ENCODE data around the gene ARAP1. TPM values are rescaled to one million over a fixed set of nuclear protein-coding genes. Genes with fewer than 3 reads are reported as not detected.
A peak's percentile ranks its signal among the peaks of the same experiment; 100 is the strongest.

The ARAP1 gene
- total RNA-seq, 1 experiment from 2014 or later, result 73.6 TPM

GRCh38 chr11:72781063-72781312 lies 28.8 kb upstream of the ARAP1 start:
- ChIA-PET POLR2A (no interaction called here), CTCF (interaction anchor here (0.6 kb wide), 2 partner anchors 148 to 979 kb away, joined by 9 to 16 read pairs; no protein-coding TSS in a partner anchor)
- Histone ChIP-seq H3K4me1 (ENCODE audit: control insufficient read depth, insufficient read depth, low read length) (peaks cover 12% of the 10 kb centered on the region; the same call in 1 of the 2 replicates), H3K9me3 (ENCODE audit: control insufficient read depth, insufficient read depth, low read depth, low read length) (no peaks in the 10 kb centered on the region), H3K4me3 (ENCODE audit: low read depth in 2 of 2, low read length in 2 of 2) (peak overlapping the region; percentile 38 to 46), H3K36me3 (ENCODE audit: control insufficient read depth, insufficient read depth, low read length) (no peaks in the 10 kb centered on the region; the same call in 1 of the 2 replicates), H3K27me3 (ENCODE audit: control insufficient read depth, insufficient read depth, low read length) (no peaks in the 10 kb centered on the region), H3K27ac (ENCODE audit: low read length) (no peak overlapping the region)
- no peak for TF ChIP-seq REST (IDR thresholded peaks at IDR 0.05; ENCODE audit: insufficient read depth in 1 of 2, low read depth in 2 of 2, low read length in 1 of 2)
- no peak for DNase-seq (ENCODE audit: low read depth, low spot score)
- intact Hi-C loops (cut with micrococcal nuclease; ENCODE audit: unreplicated experiment) (no loop called here), in situ Hi-C loops (cut with HindIII; ENCODE audit: low pct_unique_long_range_greater_than_20kb, low sequenced_read_pairs) (no loop called here)
- peak; percentile 23 for ATAC-seq
- BruUV-seq (replicated peaks), result no TSS peak

DNA sequence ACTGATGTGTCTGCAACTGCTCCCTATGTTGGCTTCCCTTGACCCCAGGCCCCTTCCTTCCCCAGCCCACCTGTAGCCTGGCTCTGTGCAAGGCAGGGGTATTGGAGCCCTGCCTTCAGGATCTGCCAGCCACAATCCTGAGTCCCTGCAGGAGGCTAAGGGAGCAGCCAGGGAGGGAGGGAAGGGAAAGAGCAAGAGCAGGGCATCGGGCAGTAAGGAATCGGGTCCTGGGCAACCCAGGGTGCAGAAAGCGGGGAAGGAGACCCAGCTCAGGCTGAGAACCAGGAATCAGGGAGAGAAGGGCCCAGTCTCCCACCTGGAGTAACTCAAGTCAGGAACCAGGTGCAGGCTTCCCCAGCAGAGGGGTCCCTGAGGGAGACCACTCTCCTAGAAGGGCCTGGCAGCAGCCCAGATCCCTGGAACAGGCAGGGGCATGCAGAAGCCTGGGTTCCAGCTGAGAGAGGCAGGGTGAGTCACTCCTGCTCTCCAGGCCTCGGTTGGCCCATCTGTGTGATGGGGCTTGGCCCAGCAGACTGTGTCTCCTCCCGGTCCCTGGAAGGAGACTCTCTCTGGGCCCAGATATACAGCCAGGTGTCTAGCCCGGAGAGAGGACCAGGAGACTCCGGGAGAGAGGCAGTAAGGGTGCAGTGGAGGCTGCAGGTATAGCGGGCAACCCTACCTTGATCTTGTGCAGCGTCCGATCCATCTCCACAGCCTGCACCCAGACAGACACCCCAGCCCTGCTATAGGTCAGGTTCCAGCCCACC lies 28.3 kb upstream of the ARAP1 start:
- intact Hi-C loops (cut with micrococcal nuclease; ENCODE audit: unreplicated experiment), result no loop called here
- BruUV-seq (replicated peaks), result no TSS peak
- CTCF ChIA-PET, result interaction anchor here (0.6 kb wide), 2 partner anchors 148 to 979 kb away, joined by 9 to 16 read pairs; no protein-coding TSS in a partner anchor
- Histone ChIP-seq H3K9me3 (ENCODE audit: control insufficient read depth, insufficient read depth, low read depth, low read length) (no peaks in the 10 kb centered on the region), H3K27ac (ENCODE audit: low read length) (no peak overlapping the region), H3K36me3 (ENCODE audit: control insufficient read depth, insufficient read depth, low read length) (no peaks in the 10 kb centered on the region; the same call in 1 of the 2 replicates), H3K4me3 (ENCODE audit: low read depth in 2 of 2, low read length in 2 of 2) (peak overlapping the region; percentile 38 to 46), H3K4me1 (ENCODE audit: control insufficient read depth, insufficient read depth, low read length) (peaks cover 12% of the 10 kb centered on the region; the same call in 1 of the 2 replicates), H3K27me3 (ENCODE audit: control insufficient read depth, insufficient read depth, low read length) (no peaks in the 10 kb centered on the region)
- no peak for DNase-seq (ENCODE audit: low read depth, low spot score)
- POLR2A ChIA-PET, result no interaction called here
- TF ChIP-seq REST (IDR thresholded peaks at IDR 0.05; ENCODE audit: insufficient read depth in 1 of 2, low read depth in 2 of 2, low read length in 1 of 2) (no peak), TCF7L2 (IDR thresholded peaks at IDR 0.05; ENCODE audit: low read depth, low read length) (no peak), SIN3A (IDR thresholded peaks at IDR 0.05; ENCODE audit: borderline replicate concordance, insufficient read depth, low read depth, low read length) (no peak), POLR2AphosphoS5 (IDR thresholded peaks at IDR 0.05; ENCODE audit: low read depth, low read length) (no peak)
- TF ChIP-seq, protein P1, sequence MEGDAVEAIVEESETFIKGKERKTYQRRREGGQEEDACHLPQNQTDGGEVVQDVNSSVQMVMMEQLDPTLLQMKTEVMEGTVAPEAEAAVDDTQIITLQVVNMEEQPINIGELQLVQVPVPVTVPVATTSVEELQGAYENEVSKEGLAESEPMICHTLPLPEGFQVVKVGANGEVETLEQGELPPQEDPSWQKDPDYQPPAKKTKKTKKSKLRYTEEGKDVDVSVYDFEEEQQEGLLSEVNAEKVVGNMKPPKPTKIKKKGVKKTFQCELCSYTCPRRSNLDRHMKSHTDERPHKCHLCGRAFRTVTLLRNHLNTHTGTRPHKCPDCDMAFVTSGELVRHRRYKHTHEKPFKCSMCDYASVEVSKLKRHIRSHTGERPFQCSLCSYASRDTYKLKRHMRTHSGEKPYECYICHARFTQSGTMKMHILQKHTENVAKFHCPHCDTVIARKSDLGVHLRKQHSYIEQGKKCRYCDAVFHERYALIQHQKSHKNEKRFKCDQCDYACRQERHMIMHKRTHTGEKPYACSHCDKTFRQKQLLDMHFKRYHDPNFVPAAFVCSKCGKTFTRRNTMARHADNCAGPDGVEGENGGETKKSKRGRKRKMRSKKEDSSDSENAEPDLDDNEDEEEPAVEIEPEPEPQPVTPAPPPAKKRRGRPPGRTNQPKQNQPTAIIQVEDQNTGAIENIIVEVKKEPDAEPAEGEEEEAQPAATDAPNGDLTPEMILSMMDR (IDR thresholded peaks at IDR 0.05), result no peak
- in situ Hi-C loops (cut with HindIII; ENCODE audit: low pct_unique_long_range_greater_than_20kb, low sequenced_read_pairs), result no loop called here
- ATAC-seq, result peak; percentile 6; the same call in 1 of the 2 replicates

Measured in Panc1 (cell line).